Measurements from ENCODE around the gene UBR7.
"Not testable (repeated sequence)": the region's sequence is repeated elsewhere in the genome, so short reads cannot be mapped to it uniquely, and the experiment has no call there.

Gene UBR7

GRCh38 chr14:93232159-93232558, 25.1 kb downstream of the UBR7 start:
- no peak overlapping the region for H3K4me2 ChIP-seq (ENCODE audit: low read length)
- no peaks in the 10 kb centered on the region for H3K79me2 ChIP-seq
- H2AFZ ChIP-seq, result peak overlapping the region; percentile 84
- H3K27me3 ChIP-seq (ENCODE audit: control insufficient read depth, insufficient read depth, low read length), result no peaks in the 10 kb centered on the region
- H3K27ac ChIP-seq, result no peak overlapping the region
- H3K9ac ChIP-seq, result no peak overlapping the region
- H3K36me3 ChIP-seq (ENCODE audit: control insufficient read depth, insufficient read depth, low read length), result no peaks in the 10 kb centered on the region
- H3K4me1 ChIP-seq, result peaks cover 12% of the 10 kb centered on the region
- no peak for TF ChIP-seq CTCF (IDR thresholded peaks at IDR 0.05)
- H3K4me3 ChIP-seq (ENCODE audit: low read depth, low read length), result no peak overlapping the region
- no peaks in the 10 kb centered on the region for H3K9me3 ChIP-seq (ENCODE audit: control insufficient read depth, low read length)

- not testable (repeated sequence) for H3K36me3 ChIP-seq (ENCODE audit: control insufficient read depth, insufficient read depth, low read length); H3K79me2 ChIP-seq; H2AFZ ChIP-seq; H3K9ac ChIP-seq; H3K4me2 ChIP-seq (ENCODE audit: low read length); H3K27ac ChIP-seq; H3K27me3 ChIP-seq (ENCODE audit: control insufficient read depth, insufficient read depth, low read length); H3K9me3 ChIP-seq (ENCODE audit: control insufficient read depth, low read length); H3K4me3 ChIP-seq (ENCODE audit: low read depth, low read length)
- H3K4me1 ChIP-seq, result peaks cover 16% of the 10 kb centered on the region
Measured at GRCh38 chr14:93233078-93233477, 26.0 kb downstream of the UBR7 start.

GRCh38 chr14:93234798-93235197, 27.7 kb downstream of the UBR7 start:
- Histone ChIP-seq H3K27ac (no peak overlapping the region), H3K79me2 (no peaks in the 10 kb centered on the region), H3K9ac (no peak overlapping the region), H3K4me3 (ENCODE audit: low read depth, low read length) (peak overlapping the region; percentile 30), H2AFZ (peak overlapping the region; percentile 80), H3K36me3 (ENCODE audit: control insufficient read depth, insufficient read depth, low read length) (no peaks in the 10 kb centered on the region), H3K4me2 (ENCODE audit: low read length) (peak overlapping the region; percentile 62), H3K4me1 (peaks cover 17% of the 10 kb centered on the region), H3K27me3 (ENCODE audit: control insufficient read depth, insufficient read depth, low read length) (no peaks in the 10 kb centered on the region), H3K9me3 (ENCODE audit: control insufficient read depth, low read length) (no peaks in the 10 kb centered on the region)
- no peak for TF ChIP-seq CTCF (IDR thresholded peaks at IDR 0.05)

GRCh38 chr14:93239869-93240677, 33.0 kb downstream of the UBR7 start:
- no peak overlapping the region for H2AFZ ChIP-seq
- H3K79me2 ChIP-seq, result no peaks in the 10 kb centered on the region
- H3K9ac ChIP-seq, result no peak overlapping the region
- no peaks in the 10 kb centered on the region for H3K9me3 ChIP-seq (ENCODE audit: control insufficient read depth, low read length)
- TF ChIP-seq CTCF (IDR thresholded peaks at IDR 0.05), result no peak
- no peak overlapping the region for H3K27ac ChIP-seq
- H3K4me2 ChIP-seq (ENCODE audit: low read length), result no peak overlapping the region
- no peaks in the 10 kb centered on the region for H3K36me3 ChIP-seq (ENCODE audit: control insufficient read depth, insufficient read depth, low read length)
- peaks cover 8% of the 10 kb centered on the region for H3K4me1 ChIP-seq
- no peak overlapping the region for H3K4me3 ChIP-seq (ENCODE audit: low read depth, low read length)
- no peaks in the 10 kb centered on the region for H3K27me3 ChIP-seq (ENCODE audit: control insufficient read depth, insufficient read depth, low read length)

- Histone ChIP-seq H2AFZ (no peak overlapping the region), H3K9ac (no peak overlapping the region), H3K27ac (no peak overlapping the region), H3K4me3 (ENCODE audit: low read depth, low read length) (no peak overlapping the region), H3K79me2 (no peaks in the 10 kb centered on the region), H3K4me2 (ENCODE audit: low read length) (no peak overlapping the region), H3K36me3 (ENCODE audit: control insufficient read depth, insufficient read depth, low read length) (no peaks in the 10 kb centered on the region), H3K9me3 (ENCODE audit: control insufficient read depth, low read length) (no peaks in the 10 kb centered on the region), H3K4me1 (peaks cover 5% of the 10 kb centered on the region), H3K27me3 (ENCODE audit: control insufficient read depth, insufficient read depth, low read length) (no peaks in the 10 kb centered on the region)
- TF ChIP-seq CTCF (IDR thresholded peaks at IDR 0.05), result no peak
Measured at GRCh38 chr14:93240678-93241000, 33.6 kb downstream of the UBR7 start.
